HTR-8/SVneo (cell line): ENCODE data around the gene ARID1A.
A peak's percentile ranks its signal among the peaks of the same experiment; 100 is the strongest.
"Not testable (repeated sequence)": the region's sequence is repeated elsewhere in the genome, so short reads cannot be mapped to it uniquely, and the experiment has no call there.

Source experiments
- DNase-seq: peaks from one replicate; pipeline ENCODE4 v3.0.0; 2011; ENCODE audit warnings: low spot score, mixed read lengths; ENCODE audit not compliant: insufficient read length
- FAIRE-seq: peaks from 2 replicates; lab custom pipeline; 2011; peaks lifted over from hg19 to GRCh38; lab: Jason Lieb, UNC

The ARID1A gene

GRCh38 chr1:26695356-26696118 lies at the start of gene ARID1A:
TSS of gene ARID1A (plus strand) at chr1:26696015. CDS start at chr1:26696404, 389 bp downstream.
- DNase-seq: peak; percentile 60
- no peak for FAIRE-seq

GRCh38 chr1:26664802-26665201 lies 31.0 kb upstream of the ARID1A start:
- no peak for FAIRE-seq
- no peak for DNase-seq

- FAIRE-seq (no peak), DNase-seq (no peak)
These were observed 29.0 kb upstream of the ARID1A start for GRCh38 chr1:26666855-26667254.

- not testable (repeated sequence) for FAIRE-seq, DNase-seq
These were observed 27.6 kb upstream of the ARID1A start for GRCh38 chr1:26668106-26668786.

- DNase-seq: peak; percentile 75
- FAIRE-seq: peak; percentile 52
These were observed 18.3 kb upstream of the ARID1A start for GRCh38 chr1:26677306-26678115.

- FAIRE-seq: no peak
- DNase-seq: no peak
These were observed 10.9 kb upstream of the ARID1A start for GRCh38 chr1:26684763-26685508.

GRCh38 chr1:26686795-26687194 lies 9.0 kb upstream of the ARID1A start:
- FAIRE-seq: no peak
- no peak for DNase-seq

GRCh38 chr1:26689504-26689903 lies 6.3 kb upstream of the ARID1A start:
- DNase-seq (no peak), FAIRE-seq (no peak)

GRCh38 chr1:26690157-26690556 lies 5.7 kb upstream of the ARID1A start:
- FAIRE-seq: no peak

GRCh38 chr1:26690576-26691031 lies 5.2 kb upstream of the ARID1A start:
- no peak for DNase-seq
- no peak for FAIRE-seq

More at GRCh38 chr1:26690157-26690556, 5.7 kb upstream of the ARID1A start:
- DNase-seq: no peak

- DNase-seq (peak; percentile 71), FAIRE-seq (no peak)
These were observed 3.5 kb upstream of the ARID1A start for GRCh38 chr1:26692211-26692792.

- FAIRE-seq: peak; percentile 76
These were observed 2.9 kb upstream of the ARID1A start for GRCh38 chr1:26692793-26693490.

GRCh38 chr1:26693599-26694572 lies 1.9 kb upstream of the ARID1A start:
- FAIRE-seq (no peak), DNase-seq (no peak)

More at GRCh38 chr1:26692793-26693490, 2.9 kb upstream of the ARID1A start:
- peak; percentile 87 for DNase-seq

- no peak for FAIRE-seq
- DNase-seq: no peak
These were observed 1.0 kb upstream of the ARID1A start for GRCh38 chr1:26694638-26695355.

GRCh38 chr1:26696119-26696653 lies 371 bp downstream of the ARID1A start:
- FAIRE-seq (no peak), DNase-seq (no peak)

GRCh38 chr1:26696654-26697430 lies 1.0 kb downstream of the ARID1A start:
- no peak for FAIRE-seq
- no peak for DNase-seq
